ENCODE measurements around the gene SPTBN1. TPM values are rescaled to one million over a fixed set of nuclear protein-coding genes. Genes with fewer than 3 reads are reported as not detected.
"Not testable (repeated sequence)": the region's sequence is repeated elsewhere in the genome, so short reads cannot be mapped to it uniquely, and the experiment has no call there.

SPTBN1 gene
- polyA plus RNA-seq, 2 of the 4 experiments (the other 2 are of a cell fraction): 105 to 126 TPM

- no peak for TF ChIP-seq JUNB (IDR thresholded peaks at IDR 0.05)
- no peak for TF ChIP-seq BCL3 (IDR thresholded peaks at IDR 0.05)
- TF ChIP-seq RCOR1 (IDR thresholded peaks at IDR 0.05; ENCODE audit: low read depth, low read length): no peak
- no peak for TF ChIP-seq EP300 (IDR thresholded peaks at IDR 0.05)
- no peak for TF ChIP-seq JUN (IDR thresholded peaks at IDR 0.05)
- TF ChIP-seq HOXB13 (CRISPR knock-in tag; IDR thresholded peaks at IDR 0.05; ENCODE audit: low read depth): no peak
Observed at GRCh38 chr2:54482715-54483114, 26.6 kb downstream of the SPTBN1 start (continued).

GRCh38 chr2:54483426-54483825 is 27.3 kb downstream of the SPTBN1 start:
- 54% methylated on average over 5 of the region's 5 CpGs for WGBS (ENCODE audit: missing lambda C conversion rate)
- CTCF ChIA-PET: interaction anchor here (0.9 kb wide), 1 partner anchor 28 kb away, joined by 4 read pairs; no protein-coding TSS in a partner anchor

GRCh38 chr2:54485756-54486155 is 29.6 kb downstream of the SPTBN1 start:
- ATAC-seq; H3K27ac ChIP-seq; H3K9me3 ChIP-seq; FAIRE-seq; H3K4me2 ChIP-seq; DNase-seq (ENCODE audit: low read depth in 1 of 2, low spot score in 1 of 2); H3K4me3 ChIP-seq; POLR2A ChIA-PET: not testable (repeated sequence)
- WGBS (ENCODE audit: missing lambda C conversion rate): 93% methylated on average over 20 of the region's 35 CpGs
- H3K4me1 ChIP-seq: peaks cover 34% of the 10 kb centered on the region
- CTCF ChIA-PET: interaction anchor here (1.2 kb wide), 1 partner anchor 17 kb away, joined by 3 read pairs; no protein-coding TSS in a partner anchor

More at GRCh38 chr2:54483426-54483825, 27.3 kb downstream of the SPTBN1 start:
- POLR2A ChIA-PET: no interaction called here
- Histone ChIP-seq H3K27ac (peak overlapping the region; percentile 42 to 67; a peak in 5 of 6 replicates), H3K4me1 (peaks cover 51% of the 10 kb centered on the region), H3K4me3 (no peak overlapping the region), H3K4me2 (peak overlapping the region; percentile 67), H3K9me3 (no peaks in the 10 kb centered on the region)
- peak; percentile 22 to 29 for DNase-seq (ENCODE audit: low read depth in 1 of 2, low spot score in 1 of 2)
- TF ChIP-seq TP53 (CRISPR knock-in tag; IDR thresholded peaks at IDR 0.05) (no peak), FOSL2 (IDR thresholded peaks at IDR 0.05) (0 out of 2 replicates have a peak, but pooled peaks have one; percentile 11), FOSL2 (CRISPR knock-in tag; IDR thresholded peaks at IDR 0.05) (no peak), JUN (IDR thresholded peaks at IDR 0.05) (peak in 1 of 2 experiments; percentile 26; a peak in 1 of 5 replicates)
- peak; percentile 68 to 77 for ATAC-seq
- no peak for FAIRE-seq

- DNase-seq (ENCODE audit: low read depth in 1 of 2, low spot score in 1 of 2) (no peak), ATAC-seq (no peak), FAIRE-seq (no peak)
- WGBS (ENCODE audit: missing lambda C conversion rate): 83% methylated on average over 4 of the region's 4 CpGs
- Histone ChIP-seq H3K4me3 (no peak overlapping the region), H3K4me2 (no peak overlapping the region), H3K9me3 (no peaks in the 10 kb centered on the region), H3K4me1 (peaks cover 34% of the 10 kb centered on the region), H3K27ac (0 out of 6 replicates have a peak overlapping the region, but pooled peaks of 1 of the 2 experiments have one; percentile 0)
- POLR2A ChIA-PET: no interaction called here
- CTCF ChIA-PET: interaction anchor here (0.6 kb wide), 3 partner anchors 65 to 717 kb away, joined by 3 read pairs; no protein-coding TSS in a partner anchor
- no peak for TF ChIP-seq TFCP2L1 (CRISPR knock-in tag; IDR thresholded peaks at IDR 0.05)
- no peak for TF ChIP-seq FOSL2 (IDR thresholded peaks at IDR 0.05)
- TF ChIP-seq FOSL2 (CRISPR knock-in tag; IDR thresholded peaks at IDR 0.05): no peak
- TF ChIP-seq EP300 (IDR thresholded peaks at IDR 0.05): no peak
- TF ChIP-seq KDM1A (IDR thresholded peaks at IDR 0.05; ENCODE audit: low read depth): no peak
- no peak for TF ChIP-seq RFX5 (IDR thresholded peaks at IDR 0.05)
- no peak for TF ChIP-seq ZSCAN20 (CRISPR knock-in tag; IDR thresholded peaks at IDR 0.05)
- no peak for TF ChIP-seq JUN (IDR thresholded peaks at IDR 0.05)
- TF ChIP-seq RARB (CRISPR knock-in tag; IDR thresholded peaks at IDR 0.05): no peak
- no peak for TF ChIP-seq BHLHE40 (IDR thresholded peaks at IDR 0.05; ENCODE audit: low read depth, low read length)
- TF ChIP-seq ESRRA (IDR thresholded peaks at IDR 0.05; ENCODE audit: borderline replicate concordance, low read length): no peak
- TF ChIP-seq POLR2AphosphoS2 (conservative IDR thresholded peaks at IDR 0.05; ENCODE audit: low read length): no peak
- TF ChIP-seq RAD21 (conservative IDR thresholded peaks at IDR 0.05 in 1 of 2, IDR thresholded peaks at IDR 0.05 in 1 of 2): no peak
Observed at GRCh38 chr2:54486766-54487165, 30.6 kb downstream of the SPTBN1 start.

GRCh38 chr2:54490863-54491262 is 34.7 kb downstream of the SPTBN1 start:
- peaks cover 17% of the 10 kb centered on the region for H3K4me1 ChIP-seq
- ChIA-PET CTCF (interaction anchor here (0.8 to 1.7 kb wide), 3 partner anchors 9 to 214 kb away, joined by 3 to 6 read pairs (median 3); no protein-coding TSS in a partner anchor), POLR2A (no interaction called here)
- no peaks in the 10 kb centered on the region for H3K9me3 ChIP-seq
- WGBS (ENCODE audit: missing lambda C conversion rate): 89% methylated on average over 2 of the region's 2 CpGs
- H3K4me3 ChIP-seq: no peak overlapping the region
- no peak overlapping the region for H3K4me2 ChIP-seq
- DNase-seq (ENCODE audit: low read depth in 1 of 2, low spot score in 1 of 2) (no peak), FAIRE-seq (no peak), ATAC-seq (no peak)
- H3K27ac ChIP-seq: no peak overlapping the region
- no peak for TF ChIP-seq ESRRA (IDR thresholded peaks at IDR 0.05; ENCODE audit: borderline replicate concordance, low read length)
- TF ChIP-seq RARB (CRISPR knock-in tag; IDR thresholded peaks at IDR 0.05): no peak
- TF ChIP-seq HOXB13 (CRISPR knock-in tag; IDR thresholded peaks at IDR 0.05; ENCODE audit: low read depth): no peak
- no peak for TF ChIP-seq HES2 (IDR thresholded peaks at IDR 0.05)
- TF ChIP-seq CTCF (IDR thresholded peaks at IDR 0.05): no peak
- no peak for TF ChIP-seq FOSL2 (IDR thresholded peaks at IDR 0.05)
- no peak for TF ChIP-seq FOSL2 (CRISPR knock-in tag; IDR thresholded peaks at IDR 0.05)
- no peak for TF ChIP-seq GATA3 (IDR thresholded peaks at IDR 0.05; ENCODE audit: borderline replicate concordance)
- no peak for TF ChIP-seq HDAC2 (IDR thresholded peaks at IDR 0.05)
- no peak for TF ChIP-seq ELK1 (IDR thresholded peaks at IDR 0.05; ENCODE audit: low read depth, low read length)
- TF ChIP-seq RNF2 (IDR thresholded peaks at IDR 0.05; ENCODE audit: borderline replicate concordance, low read depth): no peak
- TF ChIP-seq SREBF2 (IDR thresholded peaks at IDR 0.05): no peak
